Heart left ventricle (tissue), 13 donors: ENCODE measurements around the gene PPFIA3.

Experiments
- POLR2A ChIP-seq, 2 donors: fragments of 450-650 bp; IDR thresholded peaks; one replicate each; pipeline ENCODE4 v1.6.1; 2017; ENCODE audit warnings: antibody characterized with exemption in 2 of 2, mild to moderate bottlenecking in 2 of 2, moderate library complexity in 2 of 2
- TF ChIP-seq, protein P1 (sequence below), 12 donors: fragments of 200-600 bp; sonication (generic) in 4 of 12; IDR thresholded peaks; one replicate each; pipeline versions ENCODE4 v1.5.0 to v1.8.0; 2018 to 2022; ENCODE audit warnings: antibody characterized with exemption in 12 of 12, mild to moderate bottlenecking in 5 of 12
- donor health status: ischemic (EF 13 %, LVEDD 7.1; RV severe dilation, severe dysfunction).
- donor health status: DM: no; HTN: yes; CAD: no.
- donor health status: DM: no; HTN: no; CAD: no.
- donor health status: ischemic (EF 25% LVEDD 6.9; RV normal size, moderate dysfunction).
- donor health status: ischemic (EF 25% LVEDD 5.7; RV mildly dilated, moderate dysfunction).
- donor health status: ischemic (EF 35%, LVEDD 5.7; RV mildly dilated, moderate dysfunction).
- donor health status: nonischemic (EF 11% LVEDD 7.7; RV severe dilation, severe dysfunction).
- donor health status: DM: yes; HTN: yes; CAD: no.
- donor health status: PGD.
- donor health status: ischemic (EF 29% LVEDD 5.4; RV normal size, mild dysfunction).
- donor health status: nonischemic (EF 23%, LVEDD 6.1; RV moderate dilation, normal function).

DNA sequence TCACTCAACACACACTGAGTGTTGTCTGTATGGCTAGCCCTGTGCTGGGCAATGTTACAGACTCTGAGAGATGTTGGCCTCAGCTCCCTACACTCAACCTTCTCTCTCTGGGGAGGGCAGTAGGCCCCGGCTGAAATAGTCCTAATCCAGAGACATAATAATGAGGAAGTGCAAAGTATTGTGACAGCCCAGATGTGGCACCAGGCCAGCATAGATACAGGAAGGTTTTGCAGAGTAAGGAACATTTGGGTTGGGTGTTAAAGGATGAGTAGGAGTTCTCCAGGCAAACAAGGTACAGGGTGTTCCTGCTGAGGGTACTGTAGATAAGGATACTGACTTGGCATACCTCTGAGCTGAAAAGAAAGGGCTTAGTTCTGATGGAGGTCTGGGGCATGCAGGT is 2.8 kb upstream of the PPFIA3 start:
- TF ChIP-seq, protein P1, sequence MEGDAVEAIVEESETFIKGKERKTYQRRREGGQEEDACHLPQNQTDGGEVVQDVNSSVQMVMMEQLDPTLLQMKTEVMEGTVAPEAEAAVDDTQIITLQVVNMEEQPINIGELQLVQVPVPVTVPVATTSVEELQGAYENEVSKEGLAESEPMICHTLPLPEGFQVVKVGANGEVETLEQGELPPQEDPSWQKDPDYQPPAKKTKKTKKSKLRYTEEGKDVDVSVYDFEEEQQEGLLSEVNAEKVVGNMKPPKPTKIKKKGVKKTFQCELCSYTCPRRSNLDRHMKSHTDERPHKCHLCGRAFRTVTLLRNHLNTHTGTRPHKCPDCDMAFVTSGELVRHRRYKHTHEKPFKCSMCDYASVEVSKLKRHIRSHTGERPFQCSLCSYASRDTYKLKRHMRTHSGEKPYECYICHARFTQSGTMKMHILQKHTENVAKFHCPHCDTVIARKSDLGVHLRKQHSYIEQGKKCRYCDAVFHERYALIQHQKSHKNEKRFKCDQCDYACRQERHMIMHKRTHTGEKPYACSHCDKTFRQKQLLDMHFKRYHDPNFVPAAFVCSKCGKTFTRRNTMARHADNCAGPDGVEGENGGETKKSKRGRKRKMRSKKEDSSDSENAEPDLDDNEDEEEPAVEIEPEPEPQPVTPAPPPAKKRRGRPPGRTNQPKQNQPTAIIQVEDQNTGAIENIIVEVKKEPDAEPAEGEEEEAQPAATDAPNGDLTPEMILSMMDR (IDR thresholded peaks at IDR 0.05): no peak
- TF ChIP-seq POLR2A (IDR thresholded peaks at IDR 0.05): no peak
